HEK293T (cell line): ENCODE data around the gene CCL22.

Experiments used
- LEF1 ChIP-seq: fragments of 450-650 bp; IDR thresholded peaks from 2 replicates; pipeline ENCODE4 v1.6.1; 2017; ENCODE audit warnings: mild to moderate bottlenecking, borderline replicate concordance
- ZNF384 ChIP-seq: fragments of 450-650 bp; IDR thresholded peaks from 2 replicates; pipeline ENCODE4 v1.6.1; 2016

DNA sequence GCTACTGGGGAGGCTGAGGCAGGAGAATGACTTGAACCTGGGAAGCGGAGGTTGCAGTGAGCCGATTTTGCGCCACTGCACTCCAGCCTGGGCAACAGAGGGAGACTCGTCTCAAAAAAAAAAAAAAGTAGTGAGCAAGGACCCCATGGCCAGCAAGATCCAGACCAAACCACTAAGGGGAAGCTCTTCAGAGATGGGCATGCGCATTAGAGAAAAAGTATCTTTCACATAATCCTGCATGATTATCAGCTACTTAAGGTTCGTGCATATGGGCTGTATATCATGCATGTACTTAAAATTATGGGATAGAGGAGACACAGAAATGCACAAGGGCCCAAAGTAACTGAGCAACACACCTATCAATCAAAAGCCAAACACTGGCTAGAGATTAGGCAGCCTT is 10.7 kb upstream of the CCL22 start:
- TF ChIP-seq LEF1 (no peak), ZNF384 (no peak)
